Measurements from ENCODE around the gene GPX4.

The GPX4 gene

GRCh38 chr19:1067341-1067957, 36.3 kb upstream of the GPX4 start:
- no peak for DNase-seq
- peaks cover 7% of the 10 kb centered on the region for H3K27me3 ChIP-seq (replicated peaks)
- in situ Hi-C loops (cut with HindIII; ENCODE audit: low pct_ligation_motif_present, low sequenced_read_pairs), result no loop called here
- no peak for TF ChIP-seq CTCF (IDR thresholded peaks at IDR 0.05; ENCODE audit: low read depth, low read length, missing control alignments)
- no peak overlapping the region for H3K4me3 ChIP-seq (ENCODE audit: low read depth, low read length)
- no peak overlapping the region for H3K27ac ChIP-seq
- no peaks in the 10 kb centered on the region for H3K36me3 ChIP-seq (replicated peaks)

GRCh38 chr19:1068009-1069001, 35.5 kb upstream of the GPX4 start:
- peaks cover 7% of the 10 kb centered on the region for H3K27me3 ChIP-seq (replicated peaks)
- in situ Hi-C loops (cut with HindIII; ENCODE audit: low pct_ligation_motif_present, low sequenced_read_pairs), result no loop called here
- H3K36me3 ChIP-seq (replicated peaks), result no peaks in the 10 kb centered on the region
- H3K27ac ChIP-seq, result no peak overlapping the region
- DNase-seq, result no peak
- TF ChIP-seq CTCF (IDR thresholded peaks at IDR 0.05; ENCODE audit: low read depth, low read length, missing control alignments), result no peak
- no peak overlapping the region for H3K4me3 ChIP-seq (ENCODE audit: low read depth, low read length)

- DNase-seq, result no peak
- Histone ChIP-seq H3K36me3 (replicated peaks) (no peaks in the 10 kb centered on the region), H3K27me3 (replicated peaks) (peaks cover 7% of the 10 kb centered on the region), H3K27ac (no peak overlapping the region), H3K4me3 (ENCODE audit: low read depth, low read length) (no peak overlapping the region)
- in situ Hi-C loops (cut with HindIII; ENCODE audit: low pct_ligation_motif_present, low sequenced_read_pairs), result no loop called here
- no peak for TF ChIP-seq CTCF (IDR thresholded peaks at IDR 0.05; ENCODE audit: low read depth, low read length, missing control alignments)
Observed at GRCh38 chr19:1069009-1069779, 34.6 kb upstream of the GPX4 start.

GRCh38 chr19:1070576-1070930, 33.2 kb upstream of the GPX4 start:
- peaks cover 7% of the 10 kb centered on the region for H3K27me3 ChIP-seq (replicated peaks)
- H3K4me3 ChIP-seq (ENCODE audit: low read depth, low read length), result no peak overlapping the region
- in situ Hi-C loops (cut with HindIII; ENCODE audit: low pct_ligation_motif_present, low sequenced_read_pairs), result no loop called here
- no peaks in the 10 kb centered on the region for H3K36me3 ChIP-seq (replicated peaks)
- H3K27ac ChIP-seq, result no peak overlapping the region
- no peak for DNase-seq
- TF ChIP-seq CTCF (IDR thresholded peaks at IDR 0.05; ENCODE audit: low read depth, low read length, missing control alignments), result peak; percentile 39

- TF ChIP-seq CTCF (IDR thresholded peaks at IDR 0.05; ENCODE audit: low read depth, low read length, missing control alignments), result no peak
- no peak overlapping the region for H3K27ac ChIP-seq
Observed at GRCh38 chr19:1070931-1071791, 32.6 kb upstream of the GPX4 start.

More at GRCh38 chr19:1070931-1071791, 32.6 kb upstream of the GPX4 start:
- no peak for DNase-seq
- Histone ChIP-seq H3K27me3 (replicated peaks) (peaks cover 7% of the 10 kb centered on the region), H3K4me3 (ENCODE audit: low read depth, low read length) (no peak overlapping the region), H3K36me3 (replicated peaks) (no peaks in the 10 kb centered on the region)
- in situ Hi-C loops (cut with HindIII; ENCODE audit: low pct_ligation_motif_present, low sequenced_read_pairs), result no loop called here

All from brain microvascular endothelial cell (primary cell).